Right cardiac atrium (tissue), 5 donors: ENCODE data around the gene DOK6. TPM values are rescaled to one million over a fixed set of nuclear protein-coding genes. Genes with fewer than 3 reads are reported as not detected.

ENCODE experiments used
- ATAC-seq, 2 donors: fragments of 200-7000 bp; cut with Tn5 transposase; one replicate each; pipeline versions ENCODE4 v1.8.0 to v1.9.1; 2020; ENCODE audit warnings: moderate library complexity in 2 of 2, mild to moderate bottlenecking in 1 of 2
- DNase-seq, 3 donors: peaks; one replicate each; pipeline ENCODE4 v3.0.0-alpha.2; 2020
- H3K27ac ChIP-seq: one replicate; pipeline ENCODE4 v1.5.1; 2013; ENCODE audit warnings: mild to moderate bottlenecking, low read length, control low read depth, moderate library complexity
- H3K27me3 ChIP-seq: one replicate; pipeline ENCODE4 v1.6.1; 2013; ENCODE audit not compliant: control insufficient read depth, insufficient read depth
- H3K4me1 ChIP-seq: one replicate; pipeline ENCODE4 v1.6.1; 2013; ENCODE audit warnings: low read length; ENCODE audit not compliant: control insufficient read depth, insufficient read depth
- H3K4me3 ChIP-seq: one replicate; pipeline ENCODE4 v1.5.1; 2013; ENCODE audit warnings: low read length, control low read depth
- H3K9me3 ChIP-seq: one replicate; pipeline ENCODE4 v1.6.1; 2013; ENCODE audit warnings: low read length; ENCODE audit not compliant: control insufficient read depth
- WGBS: extraction: QIAGEN DNeasy Blood & Tissue Kit; methylation state at CpG from one replicate; pipeline ENCODE4 v1.1.7; 2013; 5-methylcytosine and 5-hydroxymethylcytosine counted together
- intact Hi-C, 4 donors: fragments of 100-400 bp; cut with DNase I; formaldehyde crosslinking; loops; one replicate each; pipeline versions ENCODE4 v1.11.0 to v1.14.0; 2022 to 2023
- polyA plus RNA-seq: library from polyadenylated mRNA; stranded (reverse); fragments of 200-250 nt; gene quantifications from one replicate; pipeline ENCODE4 v1.2.3, GENCODE V29; 2013
- total RNA-seq, 4 donors: library from RNA; stranded (reverse); fragmentation: NEBNext Ultra II Directional; extraction: Animal tissue kit (Norgen Biotek cat#: 25700); gene quantifications; one replicate each; pipeline ENCODE4 v1.2.1, GENCODE V29; 2021
- donor health status: healthy with polysubstance abuse.
- donor health status: DM: no; HTN: yes; CAD: no.
- donor health status: DM: no; HTN: no; CAD: no.
- donor health status: DM: no; HTN: yes; CAD: no; lungs with severe emphysema.
- donor health status: DM: yes; HTN: yes; CAD: no.

The DOK6 gene
- total and polyA plus RNA-seq, 5 donors: 3.9 to 12.4 (median 8.2) TPM

DNA sequence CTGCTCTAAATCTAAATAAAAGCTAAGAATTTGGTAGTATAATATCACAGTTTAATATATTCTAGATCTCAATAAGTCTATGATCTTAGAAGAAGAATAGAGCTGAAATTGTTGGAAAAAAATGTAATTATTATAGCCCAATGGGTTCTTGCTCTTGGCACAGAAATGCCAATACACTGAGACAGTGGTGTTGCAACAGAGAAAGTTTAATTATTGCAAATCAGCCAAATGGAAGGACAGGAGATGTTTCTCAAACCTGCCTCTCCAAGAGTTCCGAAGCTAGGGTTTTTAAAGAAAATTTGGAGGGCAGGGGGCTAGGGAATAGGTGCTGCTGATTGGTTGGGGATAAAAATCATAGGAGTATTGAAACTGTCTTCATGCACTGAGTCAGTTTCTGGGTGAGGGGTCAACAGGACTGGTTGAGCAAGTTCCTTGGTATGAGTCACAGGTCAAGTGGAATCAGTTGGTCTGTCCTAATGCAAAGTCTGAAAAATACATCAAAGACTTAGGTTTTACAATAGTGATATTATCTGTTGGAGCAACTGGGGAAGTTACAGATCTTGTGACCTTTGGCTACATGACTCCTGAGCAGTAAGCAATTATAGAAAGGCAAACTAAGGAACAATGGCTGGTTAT is 318.3 kb downstream of the DOK6 start:
- H3K4me1 ChIP-seq: no peaks in the 10 kb centered on the region
- ATAC-seq: no peak
- H3K27me3 ChIP-seq: no peaks in the 10 kb centered on the region
- no peak overlapping the region for H3K27ac ChIP-seq
- H3K4me3 ChIP-seq: no peak overlapping the region
- 83% methylated on average over 1 of the region's 1 CpG for WGBS
- intact Hi-C loops: no loop called here
- no peaks in the 10 kb centered on the region for H3K9me3 ChIP-seq
- DNase-seq: no peak

DNA sequence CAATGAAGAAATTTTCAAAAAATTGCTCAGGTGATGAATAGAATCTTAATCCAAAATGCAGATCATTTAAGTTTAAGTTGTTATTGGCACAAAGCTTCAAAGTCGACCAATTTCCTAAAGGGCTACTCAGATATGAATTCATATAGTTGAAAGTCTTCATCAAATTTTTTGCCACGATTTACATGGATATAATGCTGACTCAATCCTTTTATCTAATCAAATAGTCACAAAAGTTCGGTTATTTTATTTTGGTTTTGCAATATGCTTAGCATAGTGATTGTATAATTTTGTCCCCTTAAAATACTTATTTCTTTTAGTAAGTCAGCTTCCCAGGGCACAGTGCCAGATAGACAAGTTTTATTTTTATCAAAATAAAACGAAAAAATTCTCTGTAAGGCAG is 319.7 kb downstream of the DOK6 start:
- intact Hi-C loops: no loop called here
- WGBS: 62% methylated on average over 4 of the region's 4 CpGs
- no peak for DNase-seq
- H3K4me1 ChIP-seq: no peaks in the 10 kb centered on the region
- no peak overlapping the region for H3K4me3 ChIP-seq
- no peaks in the 10 kb centered on the region for H3K9me3 ChIP-seq
- no peak overlapping the region for H3K27ac ChIP-seq
- H3K27me3 ChIP-seq: no peaks in the 10 kb centered on the region
- no peak for ATAC-seq

DNA sequence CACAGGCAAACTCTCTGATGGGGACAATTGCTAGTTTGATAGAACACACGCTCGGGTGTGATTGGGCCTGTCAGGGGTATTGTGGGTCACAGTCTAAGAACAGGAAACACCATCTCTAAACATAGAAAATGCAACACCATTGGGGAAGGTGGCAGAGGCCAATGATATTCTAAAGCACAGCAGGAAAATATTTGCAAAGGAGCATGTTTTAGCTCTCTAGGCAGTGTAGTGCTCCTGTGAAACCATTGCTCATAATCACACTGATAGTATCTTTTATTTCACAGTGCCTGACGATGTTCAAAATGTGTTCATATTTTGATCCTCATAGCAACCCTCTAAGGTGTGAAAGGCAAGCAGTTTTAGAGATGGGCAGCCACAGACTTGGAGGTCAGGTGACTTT is 322.7 kb downstream of the DOK6 start:
- ATAC-seq: no peak
- DNase-seq: no peak
- 42% methylated on average over 3 of the region's 3 CpGs for WGBS
- Histone ChIP-seq H3K9me3 (no peaks in the 10 kb centered on the region), H3K4me3 (no peak overlapping the region), H3K27ac (no peak overlapping the region), H3K27me3 (no peaks in the 10 kb centered on the region), H3K4me1 (no peaks in the 10 kb centered on the region)
- intact Hi-C loops: no loop called here

DNA sequence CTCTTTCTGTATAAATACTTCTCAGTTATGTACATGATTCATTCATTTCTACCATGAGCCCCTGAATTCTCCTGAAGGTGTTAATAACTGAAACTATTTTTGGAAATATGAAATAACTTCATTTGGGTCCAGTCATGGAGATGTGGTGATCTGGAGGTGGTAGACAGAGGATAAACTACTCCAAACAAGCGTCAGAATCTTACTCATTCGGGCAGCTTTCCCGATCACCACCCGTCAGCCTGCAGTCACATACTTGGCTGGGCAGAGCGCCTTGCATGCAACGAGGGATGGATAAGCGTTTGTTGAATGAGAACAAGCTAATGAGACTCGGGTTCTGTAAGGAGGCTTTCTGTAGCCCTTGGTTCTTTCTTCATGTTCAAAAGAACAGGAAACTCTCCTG is 324.3 kb downstream of the DOK6 start:
- Histone ChIP-seq H3K4me1 (no peaks in the 10 kb centered on the region), H3K27me3 (no peaks in the 10 kb centered on the region), H3K4me3 (no peak overlapping the region), H3K27ac (no peak overlapping the region), H3K9me3 (no peaks in the 10 kb centered on the region)
- no peak for ATAC-seq
- 91% methylated on average over 8 of the region's 8 CpGs for WGBS
- no peak for DNase-seq
- intact Hi-C loops: no loop called here

DNA sequence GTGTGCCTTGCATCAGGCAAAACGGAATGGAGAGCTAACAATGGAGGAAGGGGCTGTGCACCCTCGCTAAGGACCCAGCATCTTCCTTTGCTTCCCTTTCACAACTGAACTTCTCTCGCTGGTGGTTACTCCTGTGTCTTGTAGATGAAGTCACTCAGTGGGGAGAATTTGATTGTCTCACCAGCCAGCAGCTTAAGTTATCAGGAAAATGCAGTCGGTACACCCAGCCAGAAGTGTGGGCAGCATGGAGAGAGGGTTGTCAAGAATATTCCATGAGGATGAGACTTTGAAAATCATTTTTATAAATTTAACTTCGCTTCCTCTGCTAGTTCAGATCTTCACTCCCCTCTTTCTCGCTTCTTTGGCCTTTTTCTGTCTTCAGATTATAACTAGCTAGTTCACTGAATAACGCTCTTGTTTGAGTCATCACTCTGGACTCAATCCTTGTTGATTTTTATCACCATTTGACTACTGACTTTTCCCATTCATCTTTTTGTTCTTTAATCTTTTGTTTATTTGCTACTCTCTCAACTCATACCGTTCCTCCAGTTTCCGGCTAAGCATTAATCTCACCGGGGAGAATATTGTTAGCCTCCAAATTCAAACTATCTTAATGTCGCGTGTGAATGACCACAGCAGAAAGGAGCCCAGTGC is 325.3 kb downstream of the DOK6 start:
- DNase-seq (no peak), ATAC-seq (no peak)
- H3K9me3 ChIP-seq: no peaks in the 10 kb centered on the region
- WGBS: 90% methylated on average over 12 of the region's 12 CpGs
- H3K4me1 ChIP-seq: no peaks in the 10 kb centered on the region
- H3K27me3 ChIP-seq: no peaks in the 10 kb centered on the region
- intact Hi-C loops: no loop called here
- no peak overlapping the region for H3K27ac ChIP-seq
- no peak overlapping the region for H3K4me3 ChIP-seq

DNA sequence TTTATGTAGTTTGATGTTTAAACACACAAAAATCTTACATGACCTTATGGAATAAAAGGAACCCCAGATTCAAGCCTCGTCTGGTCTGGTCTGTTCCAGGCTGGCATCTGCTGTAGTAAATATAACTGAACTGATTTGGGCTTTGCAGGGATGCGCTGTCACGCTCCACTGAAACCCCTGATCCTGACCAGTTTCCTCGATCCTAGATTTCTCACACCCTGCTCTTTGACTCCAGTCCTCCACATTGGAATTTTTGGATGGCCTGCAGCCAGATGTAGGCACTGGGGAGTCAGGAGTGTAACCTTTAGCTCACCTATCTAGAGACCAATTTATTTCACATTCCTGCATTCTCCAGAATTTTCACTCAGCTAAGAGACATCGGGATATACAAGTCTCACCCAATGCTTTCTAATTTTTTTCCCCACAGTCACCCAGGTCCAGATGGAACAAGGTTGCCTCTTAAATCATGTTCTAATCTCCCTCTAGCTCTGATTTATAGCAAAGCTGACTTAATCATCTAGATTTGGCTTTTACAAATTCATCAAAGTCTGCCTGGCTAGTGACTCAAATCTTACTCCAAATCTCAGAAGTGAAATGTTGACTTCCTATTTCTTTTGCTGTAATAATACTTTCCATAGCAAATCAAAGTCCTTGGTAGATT is 327.4 kb downstream of the DOK6 start:
- intact Hi-C loops: no loop called here
- no peak overlapping the region for H3K27ac ChIP-seq
- H3K9me3 ChIP-seq: no peaks in the 10 kb centered on the region
- no peak for ATAC-seq
- H3K4me1 ChIP-seq: no peaks in the 10 kb centered on the region
- 83% methylated on average over 5 of the region's 5 CpGs for WGBS
- DNase-seq: no peak
- no peak overlapping the region for H3K4me3 ChIP-seq
- no peaks in the 10 kb centered on the region for H3K27me3 ChIP-seq

DNA sequence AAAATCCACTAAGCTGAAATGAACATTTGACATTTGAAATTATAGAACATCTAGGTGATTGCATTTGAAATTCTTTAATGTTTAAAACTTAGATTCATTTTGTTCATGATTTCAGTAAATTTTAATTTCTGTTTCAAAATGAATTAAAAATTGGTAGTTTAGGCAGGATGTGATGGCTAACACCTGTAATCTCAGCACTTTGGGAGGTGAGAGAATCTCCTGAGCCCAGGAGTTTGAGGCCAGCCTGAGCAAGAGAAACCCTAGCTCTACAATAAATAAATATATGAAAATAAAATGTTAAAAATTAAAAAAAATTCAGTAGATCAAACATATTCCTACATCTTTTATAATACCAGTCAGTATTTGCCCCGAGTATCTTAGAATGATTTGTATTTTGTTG is 330.0 kb downstream of the DOK6 start:
- no peak overlapping the region for H3K27ac ChIP-seq
- DNase-seq (no peak), ATAC-seq (no peak)
- no peaks in the 10 kb centered on the region for H3K4me1 ChIP-seq
- no peak overlapping the region for H3K4me3 ChIP-seq
- WGBS: 87% methylated on average over 1 of the region's 1 CpG
- H3K27me3 ChIP-seq: no peaks in the 10 kb centered on the region
- H3K9me3 ChIP-seq: no peaks in the 10 kb centered on the region
- intact Hi-C loops: no loop called here

DNA sequence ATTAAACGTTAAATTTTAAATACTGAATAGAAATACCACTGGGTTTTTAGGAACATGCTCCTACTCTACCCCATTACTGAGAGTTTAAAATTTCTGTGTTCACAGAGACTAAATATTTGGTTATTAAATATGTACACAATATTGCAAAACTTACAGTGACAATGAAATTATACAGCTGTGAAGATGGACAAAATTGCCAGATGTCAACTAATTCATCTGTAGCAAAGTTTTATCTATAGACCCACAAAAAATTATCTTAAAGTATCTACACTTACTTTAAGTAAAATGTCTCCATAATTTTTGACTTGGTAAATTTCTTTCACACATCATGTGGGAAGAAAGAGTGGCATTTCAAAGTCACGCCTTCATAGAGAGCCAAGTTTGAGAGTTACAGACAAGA is 333.8 kb downstream of the DOK6 start:
- DNase-seq (no peak), ATAC-seq (no peak)
- H3K27me3 ChIP-seq: no peaks in the 10 kb centered on the region
- no peaks in the 10 kb centered on the region for H3K9me3 ChIP-seq
- no peak overlapping the region for H3K4me3 ChIP-seq
- intact Hi-C loops: no loop called here
- H3K27ac ChIP-seq: no peak overlapping the region
- no peaks in the 10 kb centered on the region for H3K4me1 ChIP-seq
- 95% methylated on average over 2 of the region's 2 CpGs for WGBS

DNA sequence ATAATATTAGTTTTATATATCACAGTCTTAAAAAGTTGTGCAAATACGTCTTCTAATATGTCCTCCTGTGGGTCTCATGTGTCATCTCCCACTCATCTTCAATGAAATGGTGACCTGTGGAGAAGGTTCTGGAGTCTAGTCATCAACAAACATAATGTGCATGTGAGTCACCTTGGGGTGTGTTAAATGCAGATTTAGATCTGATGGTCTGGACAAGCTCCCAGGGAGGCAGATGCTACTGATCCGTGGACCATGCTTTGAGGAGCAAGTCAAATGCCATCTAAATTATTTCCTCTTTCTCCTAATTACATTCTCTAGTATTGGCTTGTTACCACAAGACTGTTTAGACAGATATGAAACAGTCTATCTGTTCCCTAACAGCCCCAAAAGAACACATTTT is 336.0 kb downstream of the DOK6 start:
- H3K4me1 ChIP-seq: no peaks in the 10 kb centered on the region
- 89% methylated on average over 2 of the region's 2 CpGs for WGBS

DNA sequence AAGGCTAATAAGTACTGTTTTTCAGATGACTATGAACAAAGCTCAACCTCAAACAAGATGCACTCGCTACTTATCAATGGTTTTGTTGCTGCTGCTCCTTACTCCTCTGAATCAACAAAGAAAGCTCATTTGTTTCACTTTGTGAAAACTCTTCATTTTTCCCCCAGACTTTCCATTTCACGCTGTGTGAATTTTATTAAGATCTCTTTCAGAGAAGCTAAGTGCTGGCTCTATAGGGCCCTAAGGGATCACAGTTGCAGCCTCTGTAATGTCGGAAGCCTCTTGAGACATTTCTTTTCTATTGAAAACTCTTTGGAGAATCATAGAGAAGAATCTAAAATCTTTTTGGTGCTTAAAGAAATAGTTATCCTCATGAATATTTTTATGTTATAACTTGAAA is 337.2 kb downstream of the DOK6 start:
- DNase-seq: no peak
- Histone ChIP-seq H3K4me3 (no peak overlapping the region), H3K27me3 (no peaks in the 10 kb centered on the region), H3K9me3 (no peaks in the 10 kb centered on the region), H3K4me1 (no peaks in the 10 kb centered on the region), H3K27ac (no peak overlapping the region)
- whole genome bisulfite sequencing: 92% methylated on average over 3 of the region's 3 CpGs
- intact Hi-C loops: no loop called here
- no peak for ATAC-seq

More for the DNA sequence above, 336.0 kb downstream of the DOK6 start:
- intact Hi-C loops: no loop called here
- no peaks in the 10 kb centered on the region for H3K27me3 ChIP-seq
- H3K4me3 ChIP-seq: no peak overlapping the region
- no peak overlapping the region for H3K27ac ChIP-seq
- ATAC-seq: no peak
- no peaks in the 10 kb centered on the region for H3K9me3 ChIP-seq
- no peak for DNase-seq

DNA sequence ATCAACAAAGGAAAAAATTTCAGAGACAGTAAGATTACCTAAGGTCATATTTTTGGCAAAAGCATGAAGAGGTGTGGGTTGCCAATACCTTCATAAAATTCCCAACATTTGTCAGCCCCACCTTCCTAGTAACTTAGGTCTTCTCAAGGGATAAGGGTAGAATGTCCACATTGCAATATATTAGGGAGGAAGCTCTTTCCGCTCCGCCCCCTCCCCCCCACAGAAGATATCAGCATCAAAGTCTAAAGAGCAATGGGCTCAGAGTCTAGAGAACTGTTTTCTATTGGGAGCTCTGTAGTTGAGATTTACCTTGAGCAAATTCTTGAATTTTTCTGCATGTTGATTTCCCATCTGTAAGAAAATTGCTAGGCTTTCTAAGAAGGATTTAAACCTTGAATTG is 346.7 kb downstream of the DOK6 start:
- Histone ChIP-seq H3K4me1 (no peaks in the 10 kb centered on the region), H3K9me3 (no peaks in the 10 kb centered on the region), H3K4me3 (no peak overlapping the region), H3K27ac (no peak overlapping the region), H3K27me3 (no peaks in the 10 kb centered on the region)
- WGBS: 98% methylated on average over 2 of the region's 2 CpGs
- ATAC-seq (no peak), DNase-seq (no peak)
- intact Hi-C loops: no loop called here
